ENCODE measurements around the gene MPHOSPH6.
"Not testable (repeated sequence)": the region's sequence is repeated elsewhere in the genome, so short reads cannot be mapped to it uniquely, and the experiment has no call there.

MPHOSPH6 gene
- 8.5 to 16.8 (median 14.5) reads per million in 3 donors for total RNA-seq

GRCh38 chr16:82169861-82170845 is at the start of gene MPHOSPH6:
Gene MPHOSPH6 (minus strand): TSS chr16:82170224. CDS start chr16:82170175, 49 bp downstream.
- DNase-seq: peak; percentile 78 to 84 (median 84)
- Histone ChIP-seq H3K27ac (ENCODE audit: insufficient read depth, low read length, poor library complexity, severe bottlenecking) (peak within 1 kb of the TSS; percentile 71), H3K4me3 (ENCODE audit: insufficient read depth, low read depth, low read length, poor library complexity, severe bottlenecking) (peak within 1 kb of the TSS; percentile 79), H3K4me1 (ENCODE audit: control insufficient read depth, insufficient read depth, low read length, poor library complexity, severe bottlenecking) (peaks cover 12% of the 10 kb centered on the region), H3K27me3 (replicated peaks; ENCODE audit: control insufficient read depth, insufficient read depth, low read length, poor library complexity, severe bottlenecking) (peaks cover 3% of the 10 kb centered on the region), H3K9me3 (ENCODE audit: control insufficient read depth, low read length) (no peaks in the 10 kb centered on the region), H3K36me3 (ENCODE audit: control insufficient read depth, insufficient read depth, low read length) (peaks cover 3% of the 10 kb centered on the region)

GRCh38 chr16:82219298-82219697 is 49.3 kb upstream of the MPHOSPH6 start:
- H3K27ac ChIP-seq (ENCODE audit: insufficient read depth, low read length, poor library complexity, severe bottlenecking): no peak overlapping the region
- H3K4me3 ChIP-seq (ENCODE audit: insufficient read depth, low read depth, low read length, poor library complexity, severe bottlenecking): no peak overlapping the region
- H3K4me1 ChIP-seq (ENCODE audit: control insufficient read depth, insufficient read depth, low read length, poor library complexity, severe bottlenecking): no peaks in the 10 kb centered on the region
- H3K27me3 ChIP-seq (replicated peaks; ENCODE audit: control insufficient read depth, insufficient read depth, low read length, poor library complexity, severe bottlenecking): no peaks in the 10 kb centered on the region
- no peak for DNase-seq
- H3K36me3 ChIP-seq (ENCODE audit: control insufficient read depth, insufficient read depth, low read length): no peaks in the 10 kb centered on the region
- no peaks in the 10 kb centered on the region for H3K9me3 ChIP-seq (ENCODE audit: control insufficient read depth, low read length)

GRCh38 chr16:82209314-82209713 is 39.3 kb upstream of the MPHOSPH6 start:
- not testable (repeated sequence) for H3K36me3 ChIP-seq (ENCODE audit: control insufficient read depth, insufficient read depth, low read length); H3K27ac ChIP-seq (ENCODE audit: insufficient read depth, low read length, poor library complexity, severe bottlenecking); H3K4me3 ChIP-seq (ENCODE audit: insufficient read depth, low read depth, low read length, poor library complexity, severe bottlenecking); H3K9me3 ChIP-seq (ENCODE audit: control insufficient read depth, low read length); H3K27me3 ChIP-seq (replicated peaks; ENCODE audit: control insufficient read depth, insufficient read depth, low read length, poor library complexity, severe bottlenecking); H3K4me1 ChIP-seq (ENCODE audit: control insufficient read depth, insufficient read depth, low read length, poor library complexity, severe bottlenecking); DNase-seq

- Histone ChIP-seq H3K27ac (ENCODE audit: insufficient read depth, low read length, poor library complexity, severe bottlenecking) (no peak overlapping the region), H3K27me3 (replicated peaks; ENCODE audit: control insufficient read depth, insufficient read depth, low read length, poor library complexity, severe bottlenecking) (no peaks in the 10 kb centered on the region), H3K36me3 (ENCODE audit: control insufficient read depth, insufficient read depth, low read length) (no peaks in the 10 kb centered on the region), H3K4me3 (ENCODE audit: insufficient read depth, low read depth, low read length, poor library complexity, severe bottlenecking) (no peak overlapping the region), H3K9me3 (ENCODE audit: control insufficient read depth, low read length) (no peaks in the 10 kb centered on the region), H3K4me1 (ENCODE audit: control insufficient read depth, insufficient read depth, low read length, poor library complexity, severe bottlenecking) (no peaks in the 10 kb centered on the region)
- DNase-seq: no peak
Measured at GRCh38 chr16:82203198-82203597, 33.2 kb upstream of the MPHOSPH6 start.

- Histone ChIP-seq H3K9me3 (ENCODE audit: control insufficient read depth, low read length) (no peaks in the 10 kb centered on the region), H3K27me3 (replicated peaks; ENCODE audit: control insufficient read depth, insufficient read depth, low read length, poor library complexity, severe bottlenecking) (no peaks in the 10 kb centered on the region), H3K4me3 (ENCODE audit: insufficient read depth, low read depth, low read length, poor library complexity, severe bottlenecking) (no peak overlapping the region), H3K4me1 (ENCODE audit: control insufficient read depth, insufficient read depth, low read length, poor library complexity, severe bottlenecking) (no peaks in the 10 kb centered on the region), H3K27ac (ENCODE audit: insufficient read depth, low read length, poor library complexity, severe bottlenecking) (no peak overlapping the region), H3K36me3 (ENCODE audit: control insufficient read depth, insufficient read depth, low read length) (no peaks in the 10 kb centered on the region)
- DNase-seq: no peak
Measured at GRCh38 chr16:82201926-82202325, 31.9 kb upstream of the MPHOSPH6 start.

- H3K27me3 ChIP-seq (replicated peaks; ENCODE audit: control insufficient read depth, insufficient read depth, low read length, poor library complexity, severe bottlenecking): no peaks in the 10 kb centered on the region
- DNase-seq: no peak
- no peak overlapping the region for H3K27ac ChIP-seq (ENCODE audit: insufficient read depth, low read length, poor library complexity, severe bottlenecking)
- H3K9me3 ChIP-seq (ENCODE audit: control insufficient read depth, low read length): no peaks in the 10 kb centered on the region
- H3K4me1 ChIP-seq (ENCODE audit: control insufficient read depth, insufficient read depth, low read length, poor library complexity, severe bottlenecking): no peaks in the 10 kb centered on the region
- H3K4me3 ChIP-seq (ENCODE audit: insufficient read depth, low read depth, low read length, poor library complexity, severe bottlenecking): no peak overlapping the region
- H3K36me3 ChIP-seq (ENCODE audit: control insufficient read depth, insufficient read depth, low read length): no peaks in the 10 kb centered on the region
Measured at GRCh38 chr16:82201351-82201750, 31.3 kb upstream of the MPHOSPH6 start.

- DNase-seq: no peak
Measured at GRCh38 chr16:82199209-82199608, 29.2 kb upstream of the MPHOSPH6 start.

GRCh38 chr16:82197540-82198240 is 27.7 kb upstream of the MPHOSPH6 start:
- DNase-seq: no peak
- H3K36me3 ChIP-seq (ENCODE audit: control insufficient read depth, insufficient read depth, low read length): no peaks in the 10 kb centered on the region
- H3K27ac ChIP-seq (ENCODE audit: insufficient read depth, low read length, poor library complexity, severe bottlenecking): no peak overlapping the region
- no peak overlapping the region for H3K4me3 ChIP-seq (ENCODE audit: insufficient read depth, low read depth, low read length, poor library complexity, severe bottlenecking)
- H3K9me3 ChIP-seq (ENCODE audit: control insufficient read depth, low read length): no peaks in the 10 kb centered on the region
- no peaks in the 10 kb centered on the region for H3K4me1 ChIP-seq (ENCODE audit: control insufficient read depth, insufficient read depth, low read length, poor library complexity, severe bottlenecking)
- H3K27me3 ChIP-seq (replicated peaks; ENCODE audit: control insufficient read depth, insufficient read depth, low read length, poor library complexity, severe bottlenecking): no peaks in the 10 kb centered on the region

More at GRCh38 chr16:82199209-82199608, 29.2 kb upstream of the MPHOSPH6 start:
- Histone ChIP-seq H3K27me3 (replicated peaks; ENCODE audit: control insufficient read depth, insufficient read depth, low read length, poor library complexity, severe bottlenecking) (no peaks in the 10 kb centered on the region), H3K27ac (ENCODE audit: insufficient read depth, low read length, poor library complexity, severe bottlenecking) (no peak overlapping the region), H3K4me3 (ENCODE audit: insufficient read depth, low read depth, low read length, poor library complexity, severe bottlenecking) (no peak overlapping the region), H3K4me1 (ENCODE audit: control insufficient read depth, insufficient read depth, low read length, poor library complexity, severe bottlenecking) (no peaks in the 10 kb centered on the region), H3K9me3 (ENCODE audit: control insufficient read depth, low read length) (no peaks in the 10 kb centered on the region), H3K36me3 (ENCODE audit: control insufficient read depth, insufficient read depth, low read length) (no peaks in the 10 kb centered on the region)

GRCh38 chr16:82195917-82196494 is 26.0 kb upstream of the MPHOSPH6 start:
- Histone ChIP-seq H3K4me1 (ENCODE audit: control insufficient read depth, insufficient read depth, low read length, poor library complexity, severe bottlenecking) (no peaks in the 10 kb centered on the region), H3K4me3 (ENCODE audit: insufficient read depth, low read depth, low read length, poor library complexity, severe bottlenecking) (no peak overlapping the region), H3K9me3 (ENCODE audit: control insufficient read depth, low read length) (no peaks in the 10 kb centered on the region), H3K27ac (ENCODE audit: insufficient read depth, low read length, poor library complexity, severe bottlenecking) (no peak overlapping the region), H3K36me3 (ENCODE audit: control insufficient read depth, insufficient read depth, low read length) (no peaks in the 10 kb centered on the region), H3K27me3 (replicated peaks; ENCODE audit: control insufficient read depth, insufficient read depth, low read length, poor library complexity, severe bottlenecking) (no peaks in the 10 kb centered on the region)
- DNase-seq: no peak
